ENCODE measurements around the gene SHLD1.

SHLD1 gene

DNA sequence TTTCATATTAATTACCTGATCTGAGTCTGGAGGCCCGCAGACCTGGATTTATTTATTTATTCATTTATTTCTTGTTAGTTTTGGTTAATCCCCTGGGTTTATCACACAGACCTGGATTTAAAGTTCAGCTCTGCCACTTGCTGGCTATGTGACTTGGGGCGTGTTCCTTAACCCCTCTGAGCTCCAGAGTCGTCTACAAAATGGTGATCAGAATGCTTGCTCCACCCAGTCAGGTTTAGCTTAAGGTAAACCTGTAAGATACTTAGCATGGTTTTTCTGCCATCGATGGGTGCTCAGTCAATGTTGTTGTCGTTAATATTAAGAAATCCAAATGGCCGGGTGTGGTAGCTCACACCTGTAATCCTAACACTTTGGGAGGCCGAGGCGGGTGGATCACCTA is 23.4 kb downstream of the SHLD1 start:
- H3K4me2 ChIP-seq (ENCODE audit: insufficient read depth, low read length), result no peak overlapping the region
- no peaks in the 10 kb centered on the region for H3K27me3 ChIP-seq (ENCODE audit: insufficient read depth, low read length, poor library complexity)
- TF ChIP-seq CTCF (IDR thresholded peaks at IDR 0.05; ENCODE audit: borderline replicate concordance, extremely low read depth, low read length, poor library complexity, severe bottlenecking) (no peak), EZH2 (IDR thresholded peaks at IDR 0.05; ENCODE audit: borderline replicate concordance, low read depth, low read length, severe bottlenecking) (no peak)
- H2AFZ ChIP-seq (ENCODE audit: low read depth, low read length), result no peak overlapping the region
- peaks cover 47% of the 10 kb centered on the region for H3K36me3 ChIP-seq (ENCODE audit: insufficient read depth, low read length)
- no peaks in the 10 kb centered on the region for H3K9me3 ChIP-seq (ENCODE audit: insufficient read depth, low read length, severe bottlenecking)
- H3K79me2 ChIP-seq (ENCODE audit: insufficient read depth, low read length), result no peaks in the 10 kb centered on the region; the same call in 1 of the 2 replicates
- H3K9ac ChIP-seq (ENCODE audit: low read depth, low read length), result no peak overlapping the region
- DNase-seq (no peak), ATAC-seq (ENCODE audit: insufficient read depth, low read depth) (no peak)
- H4K20me1 ChIP-seq (ENCODE audit: insufficient read depth, low read length), result no peaks in the 10 kb centered on the region
- no peak overlapping the region for H3K27ac ChIP-seq (ENCODE audit: low read length)
- H3K4me1 ChIP-seq (ENCODE audit: insufficient read depth, low read length), result peaks cover 9% of the 10 kb centered on the region; the same call in 1 of the 2 replicates
- H3K4me3 ChIP-seq (ENCODE audit: low read depth in 1 of 2, low read length in 2 of 2), result no peak overlapping the region

GRCh38 chr20:5776077-5776476 is 25.9 kb downstream of the SHLD1 start:
- Histone ChIP-seq H3K4me1 (ENCODE audit: insufficient read depth, low read length) (no peaks in the 10 kb centered on the region), H3K79me2 (ENCODE audit: insufficient read depth, low read length) (0 out of 2 replicates have a peak, but pooled peaks cover 3% of the 10 kb centered on the region), H3K27me3 (ENCODE audit: insufficient read depth, low read length, poor library complexity) (no peaks in the 10 kb centered on the region), H3K9me3 (ENCODE audit: insufficient read depth, low read length, severe bottlenecking) (no peaks in the 10 kb centered on the region), H3K9ac (ENCODE audit: low read depth, low read length) (no peak overlapping the region), H3K36me3 (ENCODE audit: insufficient read depth, low read length) (peaks cover 64% of the 10 kb centered on the region), H2AFZ (ENCODE audit: low read depth, low read length) (no peak overlapping the region), H3K4me2 (ENCODE audit: insufficient read depth, low read length) (no peak overlapping the region), H3K27ac (ENCODE audit: low read length) (no peak overlapping the region), H4K20me1 (ENCODE audit: insufficient read depth, low read length) (no peaks in the 10 kb centered on the region), H3K4me3 (ENCODE audit: low read depth in 1 of 2, low read length in 2 of 2) (no peak overlapping the region)
- TF ChIP-seq CTCF (IDR thresholded peaks at IDR 0.05; ENCODE audit: borderline replicate concordance, extremely low read depth, low read length, poor library complexity, severe bottlenecking) (no peak), EZH2 (IDR thresholded peaks at IDR 0.05; ENCODE audit: borderline replicate concordance, low read depth, low read length, severe bottlenecking) (no peak)
- DNase-seq, result no peak
- no peak for ATAC-seq (ENCODE audit: insufficient read depth, low read depth)

- Histone ChIP-seq H3K4me1 (ENCODE audit: insufficient read depth, low read length) (no peaks in the 10 kb centered on the region), H3K36me3 (ENCODE audit: insufficient read depth, low read length) (peaks cover 70% of the 10 kb centered on the region), H3K4me2 (ENCODE audit: insufficient read depth, low read length) (no peak overlapping the region), H3K9me3 (ENCODE audit: insufficient read depth, low read length, severe bottlenecking) (no peaks in the 10 kb centered on the region), H3K27me3 (ENCODE audit: insufficient read depth, low read length, poor library complexity) (no peaks in the 10 kb centered on the region), H2AFZ (ENCODE audit: low read depth, low read length) (no peak overlapping the region), H3K4me3 (ENCODE audit: low read depth in 1 of 2, low read length in 2 of 2) (no peak overlapping the region), H4K20me1 (ENCODE audit: insufficient read depth, low read length) (no peaks in the 10 kb centered on the region), H3K27ac (ENCODE audit: low read length) (no peak overlapping the region), H3K9ac (ENCODE audit: low read depth, low read length) (no peak overlapping the region), H3K79me2 (ENCODE audit: insufficient read depth, low read length) (0 out of 2 replicates have a peak, but pooled peaks cover 3% of the 10 kb centered on the region)
- TF ChIP-seq EZH2 (IDR thresholded peaks at IDR 0.05; ENCODE audit: borderline replicate concordance, low read depth, low read length, severe bottlenecking), result no peak
- TF ChIP-seq CTCF (IDR thresholded peaks at IDR 0.05; ENCODE audit: borderline replicate concordance, extremely low read depth, low read length, poor library complexity, severe bottlenecking), result no peak
- DNase-seq, result no peak
- ATAC-seq (ENCODE audit: insufficient read depth, low read depth), result no peak
Observed at GRCh38 chr20:5779071-5779900, 29.1 kb downstream of the SHLD1 start.

Measured in DND-41 (cell line).